Subcutaneous abdominal adipose tissue (tissue), 5 donors: ENCODE measurements around the gene ROR2.

Experiments used
- H3K27ac ChIP-seq: one replicate; pipeline ENCODE4 v1.7.0; 2013; ENCODE audit warnings: low read depth, mild to moderate bottlenecking, inconsistent platforms, low read length, moderate library complexity
- H3K27me3 ChIP-seq, 5 donors: one replicate each; pipeline ENCODE4 v1.7.0; 2013; ENCODE audit warnings: low read length in 5 of 5, inconsistent platforms in 1 of 5; ENCODE audit not compliant: control insufficient read depth in 5 of 5, insufficient read depth in 4 of 5
- H3K36me3 ChIP-seq, 5 donors: one replicate each; pipeline ENCODE4 v1.7.0; 2013; ENCODE audit warnings: low read length in 5 of 5; ENCODE audit not compliant: control insufficient read depth in 5 of 5, insufficient read depth in 5 of 5
- H3K4me1 ChIP-seq, 5 donors: one replicate each; pipeline ENCODE4 v1.7.0; 2013; ENCODE audit warnings: low read length in 5 of 5, mild to moderate bottlenecking in 3 of 5, moderate library complexity in 1 of 5; ENCODE audit not compliant: control insufficient read depth in 5 of 5, insufficient read depth in 5 of 5
- H3K4me3 ChIP-seq, 5 donors: one replicate each; pipeline ENCODE4 v1.7.0; 2013; ENCODE audit warnings: low read length in 5 of 5, low read depth in 1 of 5
- H3K9ac ChIP-seq, 5 donors: one replicate each; pipeline ENCODE4 v1.7.0; 2013; ENCODE audit warnings: low read length in 5 of 5, mild to moderate bottlenecking in 4 of 5, moderate library complexity in 3 of 5
- H3K9me3 ChIP-seq, 5 donors: one replicate each; pipeline ENCODE4 v1.7.0; 2013; ENCODE audit warnings: low read length in 5 of 5; ENCODE audit not compliant: control insufficient read depth in 5 of 5
- donor health status: healthy.
- donor health status: healthy.
- donor health status: healthy.
- donor health status: healthy.
- donor health status: healthy.

Gene ROR2

DNA sequence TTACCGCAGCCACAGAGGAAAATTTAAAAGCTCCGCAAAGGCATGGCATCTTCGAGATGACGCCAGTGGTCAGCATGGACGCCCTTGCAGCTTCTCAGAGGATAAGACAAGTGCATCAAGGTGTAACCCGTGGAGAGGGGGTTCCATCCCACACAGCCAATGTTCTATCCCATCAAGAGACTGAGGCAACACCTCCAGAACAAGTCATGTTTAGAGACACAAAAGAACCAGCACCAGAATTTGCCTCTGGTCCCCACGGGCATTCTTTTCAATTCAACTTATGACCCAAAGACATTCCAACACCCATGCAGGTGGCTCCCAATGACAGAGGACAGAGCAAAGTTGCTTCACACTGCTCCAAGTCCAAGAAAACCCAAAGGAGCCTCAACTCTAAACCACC is 20.7 kb downstream of the ROR2 start:
- Histone ChIP-seq H3K4me1 (no peaks in the 10 kb centered on the region), H3K27ac (no peak overlapping the region), H3K4me3 (peak overlapping the region in 1 of 5 donors; percentile 30), H3K9ac (no peak overlapping the region), H3K9me3 (peaks cover 18 to 39% (median 30%) of the 10 kb centered on the region in 5 donors), H3K36me3 (no peaks in the 10 kb centered on the region), H3K27me3 (no peaks in the 10 kb centered on the region)

- Histone ChIP-seq H3K9me3 (peaks cover 18 to 37% (median 30%) of the 10 kb centered on the region in 5 donors), H3K9ac (no peak overlapping the region), H3K4me3 (no peak overlapping the region), H3K27me3 (no peaks in the 10 kb centered on the region), H3K4me1 (no peaks in the 10 kb centered on the region), H3K27ac (no peak overlapping the region), H3K36me3 (no peaks in the 10 kb centered on the region)
Observed at GRCh38 chr9:91927922-91928510, 22.0 kb downstream of the ROR2 start.

DNA sequence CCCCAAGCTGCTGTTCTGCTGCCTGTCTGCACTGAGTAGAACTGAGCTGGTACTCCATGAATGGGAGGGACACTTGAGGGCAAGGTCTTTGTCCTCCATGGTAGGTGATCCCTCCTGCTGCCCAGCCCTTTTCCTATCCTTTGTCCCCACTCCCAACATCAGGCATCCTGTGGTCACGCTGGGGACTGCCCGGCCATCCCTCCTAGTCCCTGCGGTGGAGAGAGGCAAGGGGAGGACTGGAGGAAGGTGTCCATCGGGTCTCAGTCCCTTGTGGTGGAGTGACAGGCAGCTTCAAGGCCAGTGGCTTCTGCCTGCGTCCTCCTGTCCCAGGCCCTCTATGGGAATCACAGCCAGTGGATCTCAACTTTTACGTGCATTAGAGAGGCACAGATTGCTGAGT is 25.9 kb downstream of the ROR2 start:
- no peaks in the 10 kb centered on the region for H3K4me1 ChIP-seq
- H3K4me3 ChIP-seq = no peak overlapping the region
- H3K36me3 ChIP-seq = no peaks in the 10 kb centered on the region
- no peak overlapping the region for H3K27ac ChIP-seq
- H3K9ac ChIP-seq = no peak overlapping the region
- peaks cover 0 to 11% (median 5%) of the 10 kb centered on the region in 5 donors for H3K9me3 ChIP-seq
- H3K27me3 ChIP-seq = peaks cover 0 to 3% (median 0%) of the 10 kb centered on the region in 5 donors

GRCh38 chr9:91923145-91923544 is 26.9 kb downstream of the ROR2 start:
- no peak overlapping the region for H3K4me3 ChIP-seq
- no peak overlapping the region for H3K9ac ChIP-seq
- peaks cover 0 to 3% (median 0%) of the 10 kb centered on the region in 5 donors for H3K27me3 ChIP-seq
- H3K36me3 ChIP-seq = no peaks in the 10 kb centered on the region
- peaks cover 0 to 3% (median under 1%) of the 10 kb centered on the region in 5 donors for H3K9me3 ChIP-seq
- H3K27ac ChIP-seq = no peak overlapping the region
- H3K4me1 ChIP-seq = no peaks in the 10 kb centered on the region

- no peaks in the 10 kb centered on the region for H3K4me1 ChIP-seq
- H3K9me3 ChIP-seq = no peaks in the 10 kb centered on the region
- H3K9ac ChIP-seq = no peak overlapping the region
- no peak overlapping the region for H3K27ac ChIP-seq
- no peak overlapping the region for H3K4me3 ChIP-seq
- H3K27me3 ChIP-seq = peaks cover 0 to 10% (median 3%) of the 10 kb centered on the region in 5 donors
- no peaks in the 10 kb centered on the region for H3K36me3 ChIP-seq
Observed at GRCh38 chr9:91921371-91921770, 28.7 kb downstream of the ROR2 start.

DNA sequence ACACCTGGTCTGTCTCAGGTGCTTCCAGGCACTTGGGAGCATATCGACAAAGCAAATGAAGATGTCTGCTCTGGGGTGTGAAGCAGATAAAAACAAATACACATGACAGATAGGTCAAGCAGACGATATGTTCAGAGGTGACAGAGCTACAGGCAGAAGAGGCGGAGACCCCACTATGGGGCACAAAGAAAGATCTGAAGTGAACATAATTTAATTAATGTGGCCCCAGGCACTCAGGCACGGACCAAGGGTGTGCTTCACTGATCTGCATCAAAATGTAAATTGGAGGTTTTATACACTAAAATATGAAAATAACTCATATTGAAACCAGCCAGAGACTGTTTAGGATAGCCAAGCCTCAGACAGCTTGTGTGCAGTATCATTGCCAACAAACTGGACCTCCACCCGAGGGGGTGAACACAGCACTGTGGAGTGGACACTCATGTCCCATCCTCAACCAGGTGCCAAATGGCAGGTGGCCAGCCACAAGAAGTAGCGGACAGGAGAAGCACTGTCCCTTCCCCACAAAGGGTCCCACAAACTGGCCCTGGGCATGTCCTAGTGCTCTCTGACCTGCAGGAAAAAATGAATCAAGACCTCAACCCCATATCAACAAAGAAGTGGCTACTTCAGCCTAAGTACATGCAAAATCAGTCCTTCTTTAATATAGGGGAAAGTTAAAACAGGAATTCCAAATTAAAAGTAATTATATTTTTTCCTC is 29.2 kb downstream of the ROR2 start:
- no peaks in the 10 kb centered on the region for H3K36me3 ChIP-seq
- H3K9me3 ChIP-seq = no peaks in the 10 kb centered on the region
- H3K9ac ChIP-seq = no peak overlapping the region
- H3K27ac ChIP-seq = no peak overlapping the region
- no peak overlapping the region for H3K4me3 ChIP-seq
- no peaks in the 10 kb centered on the region for H3K4me1 ChIP-seq
- H3K27me3 ChIP-seq = peaks cover 0 to 10% (median 3%) of the 10 kb centered on the region in 5 donors

GRCh38 chr9:91919621-91920020 is 30.4 kb downstream of the ROR2 start:
- H3K4me1 ChIP-seq = no peaks in the 10 kb centered on the region
- H3K36me3 ChIP-seq = no peaks in the 10 kb centered on the region
- no peak overlapping the region for H3K9ac ChIP-seq
- H3K4me3 ChIP-seq = no peak overlapping the region
- no peaks in the 10 kb centered on the region for H3K9me3 ChIP-seq
- peaks cover 0 to 11% (median 3%) of the 10 kb centered on the region in 5 donors for H3K27me3 ChIP-seq
- H3K27ac ChIP-seq = no peak overlapping the region

- H3K27ac ChIP-seq = no peak overlapping the region
- no peak overlapping the region for H3K4me3 ChIP-seq
- no peaks in the 10 kb centered on the region for H3K4me1 ChIP-seq
- peaks cover 0 to 11% (median 3%) of the 10 kb centered on the region in 5 donors for H3K27me3 ChIP-seq
- no peaks in the 10 kb centered on the region for H3K36me3 ChIP-seq
- no peak overlapping the region for H3K9ac ChIP-seq
- H3K9me3 ChIP-seq = no peaks in the 10 kb centered on the region
Observed at GRCh38 chr9:91917436-91917835, 32.6 kb downstream of the ROR2 start.

DNA sequence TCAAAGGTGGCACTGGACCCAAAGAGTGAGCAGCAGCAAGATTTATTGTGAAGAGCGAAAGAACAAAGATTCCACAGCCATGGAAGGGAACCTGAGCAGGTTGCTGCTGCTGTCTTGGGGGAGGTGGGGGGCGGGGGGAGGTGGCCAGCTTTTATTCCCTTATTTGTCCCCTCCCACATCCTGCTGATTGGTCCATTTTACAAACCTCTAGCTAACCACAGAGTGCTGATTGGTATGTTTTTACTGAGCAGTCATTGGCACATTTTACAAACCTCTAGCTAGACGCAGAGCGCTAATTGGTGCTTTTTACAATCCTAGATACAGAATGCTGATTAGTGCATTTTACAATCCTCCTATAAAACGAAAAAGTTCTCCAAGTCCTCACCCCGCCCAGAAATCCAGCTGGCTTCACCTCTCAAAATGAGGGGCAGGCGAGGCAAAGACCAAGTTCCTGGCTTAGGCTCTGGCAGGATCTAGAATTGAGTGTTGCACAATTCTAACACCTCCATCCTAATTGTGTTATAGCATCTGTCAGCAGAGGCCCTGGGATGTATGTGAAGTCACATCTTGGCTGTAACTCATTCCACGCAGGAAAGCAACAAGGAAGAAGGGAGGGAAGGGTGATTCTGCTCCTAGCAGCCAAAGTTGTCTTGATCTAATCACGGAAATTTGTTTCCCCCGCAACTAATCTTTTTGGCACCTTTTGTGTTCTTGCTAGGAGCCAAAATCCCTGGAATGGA is 34.3 kb downstream of the ROR2 start:
- no peaks in the 10 kb centered on the region for H3K4me1 ChIP-seq
- no peak overlapping the region for H3K9ac ChIP-seq
- peaks cover 0 to 11% (median 3%) of the 10 kb centered on the region in 5 donors for H3K27me3 ChIP-seq
- no peak overlapping the region for H3K27ac ChIP-seq
- H3K9me3 ChIP-seq = no peaks in the 10 kb centered on the region
- H3K4me3 ChIP-seq = no peak overlapping the region
- no peaks in the 10 kb centered on the region for H3K36me3 ChIP-seq

- H3K36me3 ChIP-seq = no peaks in the 10 kb centered on the region
Observed at GRCh38 chr9:91914937-91915336, 35.1 kb downstream of the ROR2 start.

More at GRCh38 chr9:91914937-91915336, 35.1 kb downstream of the ROR2 start:
- no peak overlapping the region for H3K27ac ChIP-seq
- no peak overlapping the region for H3K9ac ChIP-seq
- H3K27me3 ChIP-seq = peaks cover 0 to 11% (median 3%) of the 10 kb centered on the region in 5 donors
- no peaks in the 10 kb centered on the region for H3K9me3 ChIP-seq
- H3K4me3 ChIP-seq = no peak overlapping the region
- no peaks in the 10 kb centered on the region for H3K4me1 ChIP-seq
